Measurements from ENCODE around the gene PPP1R14B.

PPP1R14B gene

GRCh38 chr11:64232182-64232966, 14.4 kb downstream of the PPP1R14B start:
- no peak for DNase-seq (ENCODE audit: low read depth in 4 of 4, low spot score in 1 of 4)

- DNase-seq (ENCODE audit: low read depth in 4 of 4, low spot score in 1 of 4): no peak
Measured at GRCh38 chr11:64231546-64231945, 15.2 kb downstream of the PPP1R14B start.

GRCh38 chr11:64230985-64231365, 15.8 kb downstream of the PPP1R14B start:
- DNase-seq (ENCODE audit: low read depth in 4 of 4, low spot score in 1 of 4): no peak

- peak; percentile 68 to 87 (median 78) for DNase-seq (ENCODE audit: low read depth in 4 of 4, low spot score in 1 of 4)
Measured at GRCh38 chr11:64230171-64230984, 16.4 kb downstream of the PPP1R14B start, which contains the start of gene DNAJC4. DNAJC4 (plus strand) TSS chr11:64230548; CDS start chr11:64230855, 307 bp downstream.

- DNase-seq (ENCODE audit: low read depth in 4 of 4, low spot score in 1 of 4): no peak
Measured at GRCh38 chr11:64229744-64230170, 17.0 kb downstream of the PPP1R14B start.

GRCh38 chr11:64229090-64229743, 17.5 kb downstream of the PPP1R14B start:
- DNase-seq (ENCODE audit: low read depth in 4 of 4, low spot score in 1 of 4): no peak

GRCh38 chr11:64227405-64227956, 19.3 kb downstream of the PPP1R14B start:
- no peak for DNase-seq (ENCODE audit: low read depth in 4 of 4, low spot score in 1 of 4)

GRCh38 chr11:64226507-64227051, 20.2 kb downstream of the PPP1R14B start:
- peak in 1 of 4 experiments; percentile 35 for DNase-seq (ENCODE audit: low read depth in 4 of 4, low spot score in 1 of 4)

- DNase-seq (ENCODE audit: low read depth in 4 of 4, low spot score in 1 of 4): peak; percentile 80 to 95 (median 93)
Measured at GRCh38 chr11:64225608-64226506, 20.9 kb downstream of the PPP1R14B start, which contains the start of the genes NUDT22 and TRPT1. NUDT22 (plus strand) TSS chr11:64226274; CDS start chr11:64226653, 379 bp downstream. TRPT1 (minus strand) TSS chr11:64226186; CDS start chr11:64225860, 326 bp downstream.

- no peak for DNase-seq (ENCODE audit: low read depth in 4 of 4, low spot score in 1 of 4)
Measured at GRCh38 chr11:64224891-64225607, 21.7 kb downstream of the PPP1R14B start.

- no peak for DNase-seq (ENCODE audit: low read depth in 4 of 4, low spot score in 1 of 4)
Measured at GRCh38 chr11:64224151-64224890, 22.4 kb downstream of the PPP1R14B start.

- DNase-seq (ENCODE audit: low read depth in 4 of 4, low spot score in 1 of 4): no peak
Measured at GRCh38 chr11:64223001-64223651, 23.6 kb downstream of the PPP1R14B start.

GRCh38 chr11:64222651-64223000, 24.1 kb downstream of the PPP1R14B start:
- no peak for DNase-seq (ENCODE audit: low read depth in 4 of 4, low spot score in 1 of 4)

- DNase-seq (ENCODE audit: low read depth in 4 of 4, low spot score in 1 of 4): no peak
Measured at GRCh38 chr11:64220798-64221197, 25.9 kb downstream of the PPP1R14B start.

- DNase-seq (ENCODE audit: low read depth in 4 of 4, low spot score in 1 of 4): no peak
Measured at GRCh38 chr11:64220271-64220670, 26.5 kb downstream of the PPP1R14B start.

- no peak for DNase-seq (ENCODE audit: low read depth in 4 of 4, low spot score in 1 of 4)
Measured at GRCh38 chr11:64219755-64220154, 27.0 kb downstream of the PPP1R14B start.

- no peak for DNase-seq (ENCODE audit: low read depth in 4 of 4, low spot score in 1 of 4)
Measured at GRCh38 chr11:64219354-64219684, 27.4 kb downstream of the PPP1R14B start.
